Measurements from ENCODE around the gene UQCRHL. TPM values are rescaled to one million over a fixed set of nuclear protein-coding genes. Genes with fewer than 3 reads are reported as not detected.

UQCRHL gene
- total and polyA plus RNA-seq, 2 of the 4 experiments (the other 2 are of a cell fraction), result 1.4 to 2.4 TPM

DNA sequence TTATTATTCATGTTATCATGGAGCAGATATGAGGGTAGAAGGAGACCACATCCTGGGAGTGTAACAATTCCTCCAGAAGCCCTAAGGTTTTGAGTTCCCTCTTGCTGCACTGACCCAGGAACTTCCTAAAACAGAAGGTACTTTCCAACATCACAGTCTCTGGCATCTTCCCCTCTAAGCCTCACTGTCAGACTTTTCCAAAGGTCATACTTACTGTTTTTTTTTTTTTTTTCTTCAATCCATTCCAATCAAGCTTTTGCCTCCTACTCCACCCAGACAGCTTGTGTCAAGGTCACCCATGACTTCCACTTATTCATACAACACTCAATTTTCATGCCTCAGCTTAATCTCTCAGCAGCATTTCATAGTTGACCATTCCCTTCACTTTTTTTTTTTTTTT is 18.4 kb upstream of the UQCRHL start:
- Histone ChIP-seq H3K56ac (ENCODE audit: extremely low read depth, insufficient read depth, low read length) (no peak overlapping the region), H4K5ac (ENCODE audit: low read depth, low read length) (no peak overlapping the region), H4K20me1 (ENCODE audit: insufficient read depth, low read length) (no peaks in the 10 kb centered on the region), H2AK5ac (ENCODE audit: low read depth, low read length) (no peak overlapping the region), H2BK20ac (ENCODE audit: low read depth, low read length) (no peak overlapping the region), H4K8ac (ENCODE audit: low read depth in 2 of 2, low read length in 2 of 2) (no peak overlapping the region), H3K27me3 (ENCODE audit: control insufficient read depth, insufficient read depth, low read length) (no peaks in the 10 kb centered on the region), H4K91ac (ENCODE audit: insufficient read depth, low read depth, low read length) (no peak overlapping the region), H3K9me1 (ENCODE audit: insufficient read depth, low read length) (no peaks in the 10 kb centered on the region; the same call in 1 of the 2 replicates), H3K36me3 (ENCODE audit: control insufficient read depth, insufficient read depth, low read length) (no peaks in the 10 kb centered on the region), H2AFZ (replicated peaks; ENCODE audit: low read length, poor library complexity) (no peak overlapping the region), H2AK9ac (replicated peaks; ENCODE audit: low read depth, low read length, poor library complexity) (no peak overlapping the region), H3K14ac (replicated peaks; ENCODE audit: low read depth, low read length) (no peak overlapping the region), H3K23ac (ENCODE audit: low read depth, low read length) (no peak overlapping the region; the same call in 1 of the 2 replicates), H3K27ac (ENCODE audit: insufficient read depth, low read length) (no peak overlapping the region), H3K9ac (ENCODE audit: low read depth, low read length) (no peak overlapping the region), H3K9me3 (ENCODE audit: control insufficient read depth, insufficient read depth, low read length) (no peaks in the 10 kb centered on the region), H2BK120ac (ENCODE audit: low read depth, low read length) (no peak overlapping the region), H3K4me3 (ENCODE audit: insufficient read depth, low read depth, low read length) (no peak overlapping the region), H3K4me2 (ENCODE audit: low read depth, low read length) (no peak overlapping the region), H3K4ac (ENCODE audit: low read depth, low read length) (no peak overlapping the region), H3K4me1 (ENCODE audit: control insufficient read depth, insufficient read depth, low read length) (no peaks in the 10 kb centered on the region), H2BK5ac (ENCODE audit: low read depth, low read length, poor library complexity, severe bottlenecking) (no peak overlapping the region), H3K79me1 (ENCODE audit: low read depth in 1 of 2, low read length in 2 of 2) (no peaks in the 10 kb centered on the region; a peak in 2 of 4 replicates), H3K18ac (ENCODE audit: low read depth, low read length) (no peak overlapping the region), H2BK15ac (ENCODE audit: low read depth, low read length) (no peak overlapping the region)
- TF ChIP-seq RAD21 (IDR thresholded peaks at IDR 0.05; ENCODE audit: low read length) (no peak), SMC3 (IDR thresholded peaks at IDR 0.05; ENCODE audit: low read depth, low read length) (no peak), MAFK (IDR thresholded peaks at IDR 0.05; ENCODE audit: low read depth, low read length) (no peak), MXI1 (IDR thresholded peaks at IDR 0.05; ENCODE audit: borderline replicate concordance, low read depth, low read length) (no peak), POLR2A (IDR thresholded peaks at IDR 0.05; ENCODE audit: low read depth, low read length) (no peak), CHD1 (IDR thresholded peaks at IDR 0.05; ENCODE audit: low read depth, low read length) (no peak), NFE2L2 (IDR thresholded peaks at IDR 0.05; ENCODE audit: low read depth, low read length) (no peak), RCOR1 (IDR thresholded peaks at IDR 0.05; ENCODE audit: insufficient replicate concordance, low read length) (no peak), RFX5 (IDR thresholded peaks at IDR 0.05; ENCODE audit: low read depth, low read length) (no peak), CEBPB (IDR thresholded peaks at IDR 0.05; ENCODE audit: low read depth, low read length) (no peak), MAZ (IDR thresholded peaks at IDR 0.05; ENCODE audit: borderline replicate concordance, low read depth, low read length) (no peak), FOS (IDR thresholded peaks at IDR 0.05; ENCODE audit: low read depth, low read length) (no peak), BHLHE40 (IDR thresholded peaks at IDR 0.05; ENCODE audit: low read depth, low read length) (no peak)
- TF ChIP-seq, protein P1, sequence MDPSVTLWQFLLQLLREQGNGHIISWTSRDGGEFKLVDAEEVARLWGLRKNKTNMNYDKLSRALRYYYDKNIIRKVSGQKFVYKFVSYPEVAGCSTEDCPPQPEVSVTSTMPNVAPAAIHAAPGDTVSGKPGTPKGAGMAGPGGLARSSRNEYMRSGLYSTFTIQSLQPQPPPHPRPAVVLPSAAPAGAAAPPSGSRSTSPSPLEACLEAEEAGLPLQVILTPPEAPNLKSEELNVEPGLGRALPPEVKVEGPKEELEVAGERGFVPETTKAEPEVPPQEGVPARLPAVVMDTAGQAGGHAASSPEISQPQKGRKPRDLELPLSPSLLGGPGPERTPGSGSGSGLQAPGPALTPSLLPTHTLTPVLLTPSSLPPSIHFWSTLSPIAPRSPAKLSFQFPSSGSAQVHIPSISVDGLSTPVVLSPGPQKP (IDR thresholded peaks at IDR 0.05; ENCODE audit: borderline replicate concordance, low read depth, low read length), result no peak
- TF ChIP-seq, protein P2, sequence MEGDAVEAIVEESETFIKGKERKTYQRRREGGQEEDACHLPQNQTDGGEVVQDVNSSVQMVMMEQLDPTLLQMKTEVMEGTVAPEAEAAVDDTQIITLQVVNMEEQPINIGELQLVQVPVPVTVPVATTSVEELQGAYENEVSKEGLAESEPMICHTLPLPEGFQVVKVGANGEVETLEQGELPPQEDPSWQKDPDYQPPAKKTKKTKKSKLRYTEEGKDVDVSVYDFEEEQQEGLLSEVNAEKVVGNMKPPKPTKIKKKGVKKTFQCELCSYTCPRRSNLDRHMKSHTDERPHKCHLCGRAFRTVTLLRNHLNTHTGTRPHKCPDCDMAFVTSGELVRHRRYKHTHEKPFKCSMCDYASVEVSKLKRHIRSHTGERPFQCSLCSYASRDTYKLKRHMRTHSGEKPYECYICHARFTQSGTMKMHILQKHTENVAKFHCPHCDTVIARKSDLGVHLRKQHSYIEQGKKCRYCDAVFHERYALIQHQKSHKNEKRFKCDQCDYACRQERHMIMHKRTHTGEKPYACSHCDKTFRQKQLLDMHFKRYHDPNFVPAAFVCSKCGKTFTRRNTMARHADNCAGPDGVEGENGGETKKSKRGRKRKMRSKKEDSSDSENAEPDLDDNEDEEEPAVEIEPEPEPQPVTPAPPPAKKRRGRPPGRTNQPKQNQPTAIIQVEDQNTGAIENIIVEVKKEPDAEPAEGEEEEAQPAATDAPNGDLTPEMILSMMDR (conservative IDR thresholded peaks at IDR 0.05; ENCODE audit: low read depth, low read length), result no peak
- TF ChIP-seq, protein P3, sequence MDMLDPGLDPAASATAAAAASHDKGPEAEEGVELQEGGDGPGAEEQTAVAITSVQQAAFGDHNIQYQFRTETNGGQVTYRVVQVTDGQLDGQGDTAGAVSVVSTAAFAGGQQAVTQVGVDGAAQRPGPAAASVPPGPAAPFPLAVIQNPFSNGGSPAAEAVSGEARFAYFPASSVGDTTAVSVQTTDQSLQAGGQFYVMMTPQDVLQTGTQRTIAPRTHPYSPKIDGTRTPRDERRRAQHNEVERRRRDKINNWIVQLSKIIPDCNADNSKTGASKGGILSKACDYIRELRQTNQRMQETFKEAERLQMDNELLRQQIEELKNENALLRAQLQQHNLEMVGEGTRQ (IDR thresholded peaks at IDR 0.05; ENCODE audit: low read depth, low read length), result no peak
- BruUV-seq (replicated peaks), result no TSS peak
- ChIA-PET POLR2A (ENCODE audit: unreplicated experiment) (no interaction called here), CTCF (interaction anchor here (0.6 to 0.7 kb wide), 5 partner anchors 8 to 289 kb away, joined by 3 to 7 read pairs (median 6); no protein-coding TSS in a partner anchor)
- ATAC-seq (ENCODE audit: low read depth) (no peak), DNase-seq (peak; percentile 55)
- dilution Hi-C loops (cut with HindIII; ENCODE audit: low sequenced_read_pairs, unreplicated experiment) (no loop called here), intact Hi-C loops (cut with micrococcal nuclease) (no loop called here), in situ Hi-C loops (cut with MboI; ENCODE audit: low sequenced_read_pairs) (no loop called here)

Measured in IMR-90 (cell line).